ENCODE measurements around the gene TMPRSS12.
"Not testable (repeated sequence)": the region's sequence is repeated elsewhere in the genome, so short reads cannot be mapped to it uniquely, and the experiment has no call there.

The TMPRSS12 gene

GRCh38 chr12:50842637-50843493, at the start of gene TMPRSS12:
TMPRSS12 (plus strand) TSS chr12:50842926; CDS start chr12:50842965, 39 bp downstream.
- Histone ChIP-seq H3K36me3 (ENCODE audit: control insufficient read depth, insufficient read depth, low read length) (no peaks in the 10 kb centered on the region), H3K27me3 (ENCODE audit: control insufficient read depth, insufficient read depth, low read length) (no peaks in the 10 kb centered on the region), H3K9me3 (ENCODE audit: control insufficient read depth, low read length) (no peaks in the 10 kb centered on the region), H3K9ac (ENCODE audit: low read length) (no peak within 1 kb of the TSS), H3K4me3 (ENCODE audit: low read length) (no peak within 1 kb of the TSS), H3K4me1 (ENCODE audit: control insufficient read depth, insufficient read depth, low read length) (no peaks in the 10 kb centered on the region)

GRCh38 chr12:50799908-50800307, 42.8 kb upstream of the TMPRSS12 start:
- Histone ChIP-seq H3K9ac (ENCODE audit: low read length) (no peak overlapping the region), H3K27me3 (ENCODE audit: control insufficient read depth, insufficient read depth, low read length) (no peaks in the 10 kb centered on the region), H3K4me1 (ENCODE audit: control insufficient read depth, insufficient read depth, low read length) (no peaks in the 10 kb centered on the region), H3K36me3 (ENCODE audit: control insufficient read depth, insufficient read depth, low read length) (no peaks in the 10 kb centered on the region), H3K4me3 (ENCODE audit: low read length) (no peak overlapping the region), H3K9me3 (ENCODE audit: control insufficient read depth, low read length) (peaks cover 10% of the 10 kb centered on the region)

- Histone ChIP-seq H3K9me3 (ENCODE audit: control insufficient read depth, low read length) (peaks cover 10% of the 10 kb centered on the region), H3K4me1 (ENCODE audit: control insufficient read depth, insufficient read depth, low read length) (no peaks in the 10 kb centered on the region), H3K9ac (ENCODE audit: low read length) (no peak overlapping the region), H3K4me3 (ENCODE audit: low read length) (no peak overlapping the region), H3K36me3 (ENCODE audit: control insufficient read depth, insufficient read depth, low read length) (no peaks in the 10 kb centered on the region), H3K27me3 (ENCODE audit: control insufficient read depth, insufficient read depth, low read length) (no peaks in the 10 kb centered on the region)
Observed at GRCh38 chr12:50803230-50803875, 39.4 kb upstream of the TMPRSS12 start.

- Histone ChIP-seq H3K4me1 (ENCODE audit: control insufficient read depth, insufficient read depth, low read length) (no peaks in the 10 kb centered on the region), H3K9ac (ENCODE audit: low read length) (no peak overlapping the region), H3K36me3 (ENCODE audit: control insufficient read depth, insufficient read depth, low read length) (no peaks in the 10 kb centered on the region), H3K27me3 (ENCODE audit: control insufficient read depth, insufficient read depth, low read length) (no peaks in the 10 kb centered on the region), H3K9me3 (ENCODE audit: control insufficient read depth, low read length) (no peaks in the 10 kb centered on the region), H3K4me3 (ENCODE audit: low read length) (no peak overlapping the region)
Observed at GRCh38 chr12:50806176-50806575, 36.5 kb upstream of the TMPRSS12 start.

GRCh38 chr12:50809131-50809530, 33.6 kb upstream of the TMPRSS12 start:
- not testable (repeated sequence) for H3K36me3 ChIP-seq (ENCODE audit: control insufficient read depth, insufficient read depth, low read length); H3K9ac ChIP-seq (ENCODE audit: low read length); H3K9me3 ChIP-seq (ENCODE audit: control insufficient read depth, low read length); H3K4me3 ChIP-seq (ENCODE audit: low read length); H3K4me1 ChIP-seq (ENCODE audit: control insufficient read depth, insufficient read depth, low read length); H3K27me3 ChIP-seq (ENCODE audit: control insufficient read depth, insufficient read depth, low read length)

GRCh38 chr12:50814921-50815320, 27.8 kb upstream of the TMPRSS12 start:
- H3K4me3 ChIP-seq (ENCODE audit: low read length); H3K27me3 ChIP-seq (ENCODE audit: control insufficient read depth, insufficient read depth, low read length); H3K36me3 ChIP-seq (ENCODE audit: control insufficient read depth, insufficient read depth, low read length); H3K9ac ChIP-seq (ENCODE audit: low read length); H3K4me1 ChIP-seq (ENCODE audit: control insufficient read depth, insufficient read depth, low read length); H3K9me3 ChIP-seq (ENCODE audit: control insufficient read depth, low read length): not testable (repeated sequence)

GRCh38 chr12:50820177-50820576, 22.5 kb upstream of the TMPRSS12 start:
- Histone ChIP-seq H3K36me3 (ENCODE audit: control insufficient read depth, insufficient read depth, low read length) (peaks cover 7% of the 10 kb centered on the region), H3K9ac (ENCODE audit: low read length) (no peak overlapping the region), H3K4me1 (ENCODE audit: control insufficient read depth, insufficient read depth, low read length) (no peaks in the 10 kb centered on the region), H3K4me3 (ENCODE audit: low read length) (no peak overlapping the region), H3K27me3 (ENCODE audit: control insufficient read depth, insufficient read depth, low read length) (no peaks in the 10 kb centered on the region), H3K9me3 (ENCODE audit: control insufficient read depth, low read length) (no peaks in the 10 kb centered on the region)

GRCh38 chr12:50822082-50822481, 20.6 kb upstream of the TMPRSS12 start:
- Histone ChIP-seq H3K4me3 (ENCODE audit: low read length) (no peak overlapping the region), H3K4me1 (ENCODE audit: control insufficient read depth, insufficient read depth, low read length) (no peaks in the 10 kb centered on the region), H3K9ac (ENCODE audit: low read length) (no peak overlapping the region), H3K9me3 (ENCODE audit: control insufficient read depth, low read length) (no peaks in the 10 kb centered on the region), H3K36me3 (ENCODE audit: control insufficient read depth, insufficient read depth, low read length) (no peaks in the 10 kb centered on the region), H3K27me3 (ENCODE audit: control insufficient read depth, insufficient read depth, low read length) (no peaks in the 10 kb centered on the region)

- H3K36me3 ChIP-seq (ENCODE audit: control insufficient read depth, insufficient read depth, low read length); H3K4me1 ChIP-seq (ENCODE audit: control insufficient read depth, insufficient read depth, low read length); H3K4me3 ChIP-seq (ENCODE audit: low read length); H3K27me3 ChIP-seq (ENCODE audit: control insufficient read depth, insufficient read depth, low read length); H3K9me3 ChIP-seq (ENCODE audit: control insufficient read depth, low read length); H3K9ac ChIP-seq (ENCODE audit: low read length): not testable (repeated sequence)
Observed at GRCh38 chr12:50823724-50824123, 19.0 kb upstream of the TMPRSS12 start.

GRCh38 chr12:50824914-50825313, 17.8 kb upstream of the TMPRSS12 start:
- Histone ChIP-seq H3K9ac (ENCODE audit: low read length) (no peak overlapping the region), H3K9me3 (ENCODE audit: control insufficient read depth, low read length) (no peaks in the 10 kb centered on the region), H3K36me3 (ENCODE audit: control insufficient read depth, insufficient read depth, low read length) (no peaks in the 10 kb centered on the region), H3K27me3 (ENCODE audit: control insufficient read depth, insufficient read depth, low read length) (no peaks in the 10 kb centered on the region), H3K4me1 (ENCODE audit: control insufficient read depth, insufficient read depth, low read length) (no peaks in the 10 kb centered on the region), H3K4me3 (ENCODE audit: low read length) (no peak overlapping the region)

GRCh38 chr12:50825372-50825838, 17.3 kb upstream of the TMPRSS12 start:
- Histone ChIP-seq H3K27me3 (ENCODE audit: control insufficient read depth, insufficient read depth, low read length) (no peaks in the 10 kb centered on the region), H3K9ac (ENCODE audit: low read length) (no peak overlapping the region), H3K9me3 (ENCODE audit: control insufficient read depth, low read length) (no peaks in the 10 kb centered on the region), H3K36me3 (ENCODE audit: control insufficient read depth, insufficient read depth, low read length) (no peaks in the 10 kb centered on the region), H3K4me1 (ENCODE audit: control insufficient read depth, insufficient read depth, low read length) (no peaks in the 10 kb centered on the region), H3K4me3 (ENCODE audit: low read length) (no peak overlapping the region)

GRCh38 chr12:50828121-50828520, 14.6 kb upstream of the TMPRSS12 start:
- no peaks in the 10 kb centered on the region for H3K9me3 ChIP-seq (ENCODE audit: control insufficient read depth, low read length)

More at GRCh38 chr12:50828121-50828520, 14.6 kb upstream of the TMPRSS12 start:
- no peaks in the 10 kb centered on the region for H3K36me3 ChIP-seq (ENCODE audit: control insufficient read depth, insufficient read depth, low read length)
- no peak overlapping the region for H3K4me3 ChIP-seq (ENCODE audit: low read length)
- no peaks in the 10 kb centered on the region for H3K4me1 ChIP-seq (ENCODE audit: control insufficient read depth, insufficient read depth, low read length)
- no peaks in the 10 kb centered on the region for H3K27me3 ChIP-seq (ENCODE audit: control insufficient read depth, insufficient read depth, low read length)
- H3K9ac ChIP-seq (ENCODE audit: low read length), result no peak overlapping the region
